Thymus (tissue), 11 donors: ENCODE data around the gene DMPK. TPM values are rescaled to one million over a fixed set of nuclear protein-coding genes. Genes with fewer than 3 reads are reported as not detected.

Source experiments
- DNase-seq, 9 donors: peaks; one replicate each; pipeline ENCODE4 v3.0.0-alpha.2; 2013; ENCODE audit warnings: low spot score in 9 of 9, low read depth in 6 of 9, missing footprints in 1 of 9
- H3K27ac ChIP-seq, 2 donors: one replicate each; pipeline ENCODE4 v1.5.1; 2013; ENCODE audit warnings: control low read depth in 1 of 2, low read depth in 1 of 2, low read length in 1 of 2, mild to moderate bottlenecking in 1 of 2, moderate library complexity in 1 of 2
- H3K27me3 ChIP-seq, 2 donors: one replicate each; pipeline ENCODE4 v1.5.1; 2013; ENCODE audit warnings: low read length in 1 of 2; ENCODE audit not compliant: control insufficient read depth in 2 of 2, insufficient read depth in 1 of 2
- H3K36me3 ChIP-seq, 2 donors: one replicate each; pipeline ENCODE4 v1.5.1; 2013; ENCODE audit warnings: low read length in 1 of 2, mild to moderate bottlenecking in 1 of 2, moderate library complexity in 1 of 2; ENCODE audit not compliant: control insufficient read depth in 2 of 2, insufficient read depth in 2 of 2
- H3K4me1 ChIP-seq, 2 donors: one replicate each; pipeline ENCODE4 v1.5.1; 2013; ENCODE audit warnings: low read length in 2 of 2; ENCODE audit not compliant: control insufficient read depth in 2 of 2, insufficient read depth in 2 of 2
- H3K4me3 ChIP-seq, 2 donors: one replicate each; pipeline ENCODE4 v1.5.1; 2013; ENCODE audit warnings: low read length in 2 of 2, control low read depth in 1 of 2, mild to moderate bottlenecking in 1 of 2
- H3K9me3 ChIP-seq, 2 donors: one replicate each; pipeline ENCODE4 v1.5.1; 2013; ENCODE audit warnings: low read length in 1 of 2, mild to moderate bottlenecking in 1 of 2; ENCODE audit not compliant: control insufficient read depth in 2 of 2, insufficient read depth in 1 of 2
- WGBS: extraction: QIAGEN DNeasy Blood & Tissue Kit; methylation state at CpG from one replicate; pipeline ENCODE4 v1.1.7; 2013; 5-methylcytosine and 5-hydroxymethylcytosine counted together
- polyA plus RNA-seq: library from polyadenylated mRNA; stranded (reverse); fragments of 200-250 nt; gene quantifications from one replicate; pipeline ENCODE4 v1.2.3, GENCODE V29; 2013
- total RNA-seq: library from RNA; stranded (reverse); fragments of 120-200 nt; gene quantifications from one replicate; pipeline ENCODE4 v1.2.4, GENCODE V29; 2013
- donor health status: healthy.

The DMPK gene
- total and polyA plus RNA-seq, 2 donors = 3.9 to 59.4 TPM

DNA sequence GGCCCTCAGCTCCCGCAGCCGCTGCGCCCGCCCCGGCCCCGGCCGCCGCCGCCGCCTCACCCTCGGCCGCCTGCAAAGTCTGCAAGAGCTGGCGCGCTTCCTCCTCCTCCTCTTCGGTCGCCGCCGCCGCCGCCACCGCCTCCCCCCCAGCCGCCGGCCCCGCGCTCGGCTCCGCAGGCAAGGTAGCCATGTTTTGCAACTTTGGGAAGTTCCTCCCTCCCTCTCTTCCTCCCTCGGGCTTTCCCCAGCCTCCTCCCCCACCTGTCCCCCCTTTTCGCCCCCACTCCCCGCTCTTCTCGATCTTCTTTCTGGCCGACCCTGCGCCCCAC, 13.7 kb downstream of the DMPK start:
- Histone ChIP-seq H3K27ac (peak overlapping the region; percentile 77 to 82), H3K4me3 (peak overlapping the region; percentile 61 to 70), H3K27me3 (peaks cover 38 to 76% of the 10 kb centered on the region in 2 donors), H3K4me1 (peaks cover 10 to 46% of the 10 kb centered on the region in 2 donors), H3K9me3 (no peaks in the 10 kb centered on the region), H3K36me3 (peaks cover 0 to 4% of the 10 kb centered on the region in 2 donors)
- WGBS = 2% methylated on average over 31 of the region's 33 CpGs
- DNase-seq = peak in 1 of 9 donors; percentile 50

DNA sequence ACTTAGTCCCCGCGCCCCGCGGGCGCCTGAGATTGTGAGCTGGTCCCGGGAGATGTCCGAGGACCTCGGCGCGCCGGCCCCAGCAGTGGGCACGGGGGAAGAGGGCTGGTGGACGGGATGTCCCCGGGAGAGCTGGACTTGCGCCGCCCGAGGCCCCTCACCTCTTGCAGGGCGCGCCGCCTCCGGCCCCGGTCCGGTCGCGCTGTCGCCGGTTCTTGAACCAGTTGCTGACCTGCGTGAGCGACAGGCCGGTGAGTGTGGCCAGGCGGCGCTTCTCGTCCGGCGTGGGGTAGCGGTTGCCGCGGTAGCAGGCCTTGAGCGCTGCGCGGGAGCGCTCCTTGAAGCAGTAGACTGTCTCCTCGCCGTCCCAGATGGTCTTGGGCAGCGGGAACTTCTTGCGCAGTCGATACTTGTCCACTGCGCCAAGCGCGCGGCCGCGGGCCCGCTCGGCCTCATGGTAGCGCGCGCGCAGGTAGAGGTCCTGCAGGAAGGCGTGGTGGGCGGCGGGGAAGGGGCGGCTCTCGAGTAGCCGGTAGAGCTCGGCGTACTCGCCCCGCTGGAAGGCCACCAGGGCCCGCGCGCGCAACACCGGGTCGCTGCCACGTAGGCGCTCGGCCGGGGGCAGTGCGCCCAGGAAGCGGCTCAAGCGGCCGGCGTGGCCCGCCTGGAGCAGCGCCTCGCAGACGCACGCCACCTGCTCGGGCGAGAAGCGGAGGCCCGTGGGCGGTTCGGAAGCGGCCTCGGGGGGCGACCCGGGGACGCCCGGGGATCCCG, 14.2 kb downstream of the DMPK start:
- DNase-seq = peak in 2 of 9 donors; percentile 16 to 32
- Histone ChIP-seq H3K4me3 (peak overlapping the region; percentile 26 to 61), H3K36me3 (peaks cover 0 to 4% of the 10 kb centered on the region in 2 donors), H3K9me3 (no peaks in the 10 kb centered on the region), H3K4me1 (peaks cover 10 to 42% of the 10 kb centered on the region in 2 donors), H3K27ac (peak overlapping the region in 1 of 2 donors; percentile 55), H3K27me3 (peaks cover 38 to 81% of the 10 kb centered on the region in 2 donors)
- WGBS = 4% methylated on average over 102 of the region's 102 CpGs

- Histone ChIP-seq H3K36me3 (peaks cover 0 to 4% of the 10 kb centered on the region in 2 donors), H3K4me1 (peaks cover 10 to 37% of the 10 kb centered on the region in 2 donors), H3K27me3 (peaks cover 38 to 81% of the 10 kb centered on the region in 2 donors), H3K27ac (no peak overlapping the region), H3K4me3 (peak overlapping the region; percentile 26 to 61), H3K9me3 (no peaks in the 10 kb centered on the region)
- 49% methylated on average over 31 of the region's 31 CpGs for WGBS
- no peak for DNase-seq
Measured at GRCh38 chr19:45767410-45767880, 14.8 kb downstream of the DMPK start.

- Histone ChIP-seq H3K27ac (peak overlapping the region in 1 of 2 donors; percentile 17), H3K9me3 (no peaks in the 10 kb centered on the region), H3K4me1 (peaks cover 10 to 31% of the 10 kb centered on the region in 2 donors), H3K36me3 (peaks cover 0 to 4% of the 10 kb centered on the region in 2 donors), H3K27me3 (peaks cover 38 to 82% of the 10 kb centered on the region in 2 donors), H3K4me3 (no peak overlapping the region)
- no peak for DNase-seq
- 88% methylated on average over 24 of the region's 24 CpGs for WGBS
Measured at GRCh38 chr19:45766869-45767346, 15.4 kb downstream of the DMPK start.

- H3K4me3 ChIP-seq = no peak overlapping the region
- H3K9me3 ChIP-seq = no peaks in the 10 kb centered on the region
- H3K4me1 ChIP-seq = peaks cover 10 to 31% of the 10 kb centered on the region in 2 donors
- no peaks in the 10 kb centered on the region for H3K36me3 ChIP-seq
- DNase-seq = no peak
- peaks cover 38 to 82% of the 10 kb centered on the region in 2 donors for H3K27me3 ChIP-seq
- 96% methylated on average over 17 of the region's 17 CpGs for WGBS
- peak overlapping the region in 1 of 2 donors; percentile 17 for H3K27ac ChIP-seq
Measured at GRCh38 chr19:45766296-45766868, 15.9 kb downstream of the DMPK start.

GRCh38 chr19:45765702-45766295, 16.5 kb downstream of the DMPK start:
- Histone ChIP-seq H3K9me3 (no peaks in the 10 kb centered on the region), H3K27me3 (peaks cover 38 to 78% of the 10 kb centered on the region in 2 donors), H3K36me3 (no peaks in the 10 kb centered on the region), H3K4me1 (peaks cover 7 to 26% of the 10 kb centered on the region in 2 donors), H3K27ac (no peak overlapping the region), H3K4me3 (no peak overlapping the region)
- DNase-seq = no peak
- WGBS = 95% methylated on average over 23 of the region's 23 CpGs

GRCh38 chr19:45764945-45765701, 17.2 kb downstream of the DMPK start:
- no peak overlapping the region for H3K27ac ChIP-seq
- no peak for DNase-seq
- peaks cover 6 to 20% of the 10 kb centered on the region in 2 donors for H3K4me1 ChIP-seq
- H3K9me3 ChIP-seq = no peaks in the 10 kb centered on the region
- H3K36me3 ChIP-seq = no peaks in the 10 kb centered on the region
- peaks cover 38 to 80% of the 10 kb centered on the region in 2 donors for H3K27me3 ChIP-seq
- WGBS = 76% methylated on average over 21 of the region's 21 CpGs
- no peak overlapping the region for H3K4me3 ChIP-seq

- Histone ChIP-seq H3K36me3 (no peaks in the 10 kb centered on the region), H3K4me3 (no peak overlapping the region), H3K9me3 (no peaks in the 10 kb centered on the region), H3K4me1 (peaks cover 6 to 14% of the 10 kb centered on the region in 2 donors), H3K27ac (no peak overlapping the region), H3K27me3 (peaks cover 38 to 83% of the 10 kb centered on the region in 2 donors)
- WGBS = 80% methylated on average over 6 of the region's 6 CpGs
- DNase-seq = no peak
Measured at GRCh38 chr19:45764475-45764874, 17.8 kb downstream of the DMPK start.
